K562 (cell line): ENCODE data around the gene VGLL2. TPM values are rescaled to one million over a fixed set of nuclear protein-coding genes. Genes with fewer than 3 reads are reported as not detected.

Experiments used
- ATAC-seq: fragments of 200-7000 bp; cut with Tn5 transposase; 3 replicates; pipeline ENCODE4 v1.9.1; 2020; ENCODE audit warnings: moderate library complexity
- BruUV-seq: library from RNA; stranded (reverse); fragments of 400-500 nt; replicated peaks from 2 replicates; lab custom pipeline; 2021; lab: Mats Ljungman, UMichigan
- CTCF ChIA-PET: fragments of 300-600 bp; formaldehyde crosslinking; extraction: SDS; loops from one replicate; lab custom pipeline; 2021; ENCODE audit warnings: low intra/inter-chr PET ratio; lab: Yijun Ruan, JAX
- POLR2A ChIA-PET: fragments of 300-600, 350-650 bp; sonication (Branson Sonifier 250); formaldehyde crosslinking; extraction: SDS; loops from one replicate; lab custom pipeline; 2021; ENCODE audit warnings: antibody characterized with exemption, inconsistent platforms; lab: Yijun Ruan, JAX
- DNase-seq, 4 experiments: peaks; one replicate each; pipeline versions ENCODE4 v3.0.0 to v3.0.0-alpha.2; 2011 to 2018; ENCODE audit warnings: low spot score in 3 of 4, mixed read lengths in 3 of 4; ENCODE audit errors: extremely low read depth in 1 of 4
- FAIRE-seq: peaks from 2 replicates; lab custom pipeline; 2011; peaks lifted over from hg19 to GRCh38; lab: Jason Lieb, UNC
- H2AFZ ChIP-seq: 2 replicates; pipeline ENCODE4 v1.6.0; 2011; ENCODE audit warnings: low read depth, low read length, control low read depth, inconsistent platforms
- H3K27ac ChIP-seq: fragments of 200-600 bp; 3 replicates; pipeline ENCODE4 v1.8.0; 2011; ENCODE audit warnings: low read depth, mild to moderate bottlenecking, control low read depth, inconsistent platforms, low read length, moderate library complexity, mixed read lengths; ENCODE audit errors: extremely low read depth
- H3K27me3 ChIP-seq, 2 experiments: fragments of 300-600 bp in 1 of 2; 2 replicates in 1 of 2; 3 replicates in 1 of 2; pipeline versions ENCODE4 v1.6.0 to v1.8.0; 2011; ENCODE audit warnings: inconsistent platforms in 2 of 2, low read length in 2 of 2, mild to moderate bottlenecking in 1 of 2, mixed read lengths in 1 of 2, moderate library complexity in 1 of 2; ENCODE audit not compliant: control insufficient read depth in 2 of 2, insufficient read depth in 2 of 2
- H3K36me3 ChIP-seq: fragments of 300-600 bp; 3 replicates; pipeline ENCODE4 v1.8.0; 2011; ENCODE audit warnings: mild to moderate bottlenecking, low read length, inconsistent platforms; ENCODE audit not compliant: control insufficient read depth, insufficient read depth
- H3K4me1 ChIP-seq, 2 experiments: fragments of 200-600 bp in 1 of 2; replicated peaks in 1 of 2; 2 replicates in 1 of 2; 3 replicates in 1 of 2; pipeline versions ENCODE4 v1.5.1 to v1.8.0; 2011; ENCODE audit warnings: inconsistent platforms in 2 of 2, low read length in 2 of 2, mild to moderate bottlenecking in 1 of 2, mixed read lengths in 1 of 2, moderate library complexity in 1 of 2; ENCODE audit not compliant: control insufficient read depth in 2 of 2, insufficient read depth in 2 of 2
- H3K4me2 ChIP-seq: 2 replicates; pipeline ENCODE4 v1.6.1; 2011; ENCODE audit warnings: low read length, control low read depth, inconsistent platforms, mixed read lengths; ENCODE audit not compliant: insufficient read depth
- H3K4me3 ChIP-seq: fragments of 200-600 bp; sonication (generic), shearing (Covaris generic); 2 replicates; pipeline ENCODE4 v1.5.1; 2016; ENCODE audit warnings: control low read depth, inconsistent platforms
- H3K79me2 ChIP-seq: fragments of 200-600 bp; 3 replicates; pipeline ENCODE4 v1.8.0; 2011; ENCODE audit warnings: low read length, inconsistent platforms; ENCODE audit not compliant: control insufficient read depth, insufficient read depth
- H3K9ac ChIP-seq, 2 experiments: 2 replicates each; pipeline versions ENCODE4 v1.6.0 to v1.6.1; 2011; ENCODE audit warnings: low read depth in 2 of 2, low read length in 2 of 2, control low read depth in 1 of 2, inconsistent platforms in 1 of 2, mild to moderate bottlenecking in 1 of 2, mixed read lengths in 1 of 2; ENCODE audit not compliant: insufficient read depth in 1 of 2
- H3K9me1 ChIP-seq: one replicate; pipeline ENCODE4 v1.6.0; 2011; ENCODE audit warnings: inconsistent platforms, mild to moderate bottlenecking, low read length, moderate library complexity; ENCODE audit not compliant: control insufficient read depth, insufficient read depth
- H3K9me3 ChIP-seq: replicated peaks from 2 replicates; pipeline ENCODE4 v1.5.1; 2011; ENCODE audit warnings: low read depth, low read length, inconsistent platforms; ENCODE audit not compliant: control insufficient read depth, insufficient read depth
- H4K20me1 ChIP-seq: replicated peaks from 2 replicates; pipeline ENCODE4 v1.6.1; 2011; ENCODE audit warnings: low read length, inconsistent platforms, mixed read lengths; ENCODE audit not compliant: control insufficient read depth, insufficient read depth
- CAMTA2 ChIP-seq: fragments of 250-450 bp; sonication (Bioruptor Pico); conservative IDR thresholded peaks from 2 replicates; pipeline ENCODE4 v1.5.1; 2022
- FOSL1 ChIP-seq: fragments of 200-800 bp; sonication (Bioruptor generic); conservative IDR thresholded peaks from 2 replicates; pipeline ENCODE4 v1.6.1; 2016; ENCODE audit warnings: missing genetic modification characterization, missing compliant biosample characterization
- GATAD2B ChIP-seq: fragments of 450-650 bp; IDR thresholded peaks from 2 replicates; pipeline ENCODE4 v1.6.1; 2017; ENCODE audit warnings: mild to moderate bottlenecking, borderline replicate concordance
- KAT8 ChIP-seq: fragments of 450-650 bp; IDR thresholded peaks from 2 replicates; pipeline ENCODE4 v1.6.1; 2016; ENCODE audit warnings: low read depth, mild to moderate bottlenecking
- KDM2B ChIP-seq: fragments of 250-450 bp; sonication (Bioruptor Pico); IDR thresholded peaks from 2 replicates; pipeline ENCODE4 v1.8.0; 2021; ENCODE audit warnings: mild to moderate bottlenecking, moderate library complexity
- RBM17 ChIP-seq: fragments of 200-400 bp; formaldehyde crosslinking; IDR thresholded peaks from 2 replicates; pipeline ENCODE4 v1.6.1; 2017; ENCODE audit warnings: low read depth, mild to moderate bottlenecking, low read length, borderline replicate concordance
- SMAD1 ChIP-seq: fragments of 150-350 bp; IDR thresholded peaks from 2 replicates; pipeline ENCODE4 v1.6.1; 2014; ENCODE audit warnings: low read length, low read depth; ENCODE audit not compliant: partially characterized antibody
- SMC3 ChIP-seq: conservative IDR thresholded peaks from 2 replicates; pipeline ENCODE4 v1.6.1; 2011; ENCODE audit warnings: low read depth, low read length, improper control_type of control experiment; ENCODE audit not compliant: insufficient read depth
- ZNF707 ChIP-seq: fragments of 250-450 bp; sonication (Bioruptor Pico); conservative IDR thresholded peaks from 2 replicates; pipeline ENCODE4 v1.8.0; 2022; ENCODE audit warnings: inconsistent platforms, mild to moderate bottlenecking, moderate library complexity
- WGBS: fragments of 100-300 bp; shearing (Covaris generic); methylation state at CpG from one replicate; pipeline ENCODE4 v1.1.6; 2016; ENCODE audit warnings: low coverage, mixed read lengths; ENCODE audit not compliant: insufficient coverage; ENCODE audit errors: missing lambda C conversion rate; 5-methylcytosine and 5-hydroxymethylcytosine counted together
- in situ Hi-C: fragments of 300-500 bp; cut with MboI; formaldehyde crosslinking; loops from 4 replicates; pipeline ENCODE4 v1.15.0; 2018; ENCODE audit warnings: inconsistent platforms, mixed read lengths
- intact Hi-C: fragments of 100-400 bp; cut with micrococcal nuclease; formaldehyde crosslinking; loops from 2 replicates; pipeline ENCODE4 v1.14.2; 2022
- polyA plus RNA-seq, 8 experiments: library from polyadenylated mRNA; depleted of rRNA in 4 of 8; stranded (reverse) in 5 of 8; unstranded in 3 of 8; fragments of >200 nt; fragmentation: Nextera tagmentation in 2 of 8; fragmentation: Illumina TruSeq in 1 of 8; extraction: Ambion mirVana in 2 of 8; extraction: Trizol in 1 of 8; gene quantifications; 2 replicates each; pipeline versions ENCODE4 v1.2.1 to v1.2.3, GENCODE V29; 2011 to 2014; ENCODE audit warnings: inconsistent platforms in 1 of 8, missing spikeins in 1 of 8
- total RNA-seq, 7 experiments: library from RNA; depleted of rRNA in 6 of 7; stranded (reverse); fragments of >200 nt in 6 of 7; fragmentation: Illumina TruSeq in 2 of 7; extraction: Trizol in 2 of 7; gene quantifications; 2 replicates each; pipeline versions ENCODE4 v1.2.1 to v1.2.3, GENCODE V29; 2011 to 2021; ENCODE audit warnings: low replicate concordance in 1 of 7

The VGLL2 gene
- total and polyA plus RNA-seq, 9 of the 15 experiments (the other 6 are each of a cell fraction or from before 2014, with no cell fraction given): not detected

- POLR2A ChIA-PET: interaction anchor here (0.6 kb wide), 1 partner anchor 17 kb away, joined by 3 read pairs; no protein-coding TSS in a partner anchor
- H3K4me1 ChIP-seq: no peaks in the 10 kb centered on the region
- no peaks in the 10 kb centered on the region for H3K79me2 ChIP-seq
- FAIRE-seq: no peak
- no peak overlapping the region for H3K27ac ChIP-seq
- CTCF ChIA-PET: no interaction called here
- no peaks in the 10 kb centered on the region for H3K27me3 ChIP-seq
- H3K9me3 ChIP-seq: no peaks in the 10 kb centered on the region
- no TSS peak for BruUV-seq
- TF ChIP-seq RBM17: no peak
- no peak for TF ChIP-seq FOSL1 (tag)
- TF ChIP-seq KDM2B (CRISPR knock-in tag): no peak
- no peak for TF ChIP-seq KAT8
- no peak for TF ChIP-seq GATAD2B
- no peaks in the 10 kb centered on the region for H3K36me3 ChIP-seq
- no peak overlapping the region for H2AFZ ChIP-seq
- no peak for DNase-seq
- no peak overlapping the region for H3K9ac ChIP-seq
- no peak overlapping the region for H3K4me2 ChIP-seq
- 0% methylated on average over 3 of the region's 3 CpGs for WGBS
- intact Hi-C loops (no loop called here), in situ Hi-C loops (no loop called here)
- no peak overlapping the region for H3K4me3 ChIP-seq
- H4K20me1 ChIP-seq: no peaks in the 10 kb centered on the region
- ATAC-seq: no peak
- no peaks in the 10 kb centered on the region for H3K9me1 ChIP-seq
These were observed 42.3 kb downstream of the VGLL2 start for GRCh38 chr6:117307655-117308054.

GRCh38 chr6:117309069-117309468 is 43.7 kb downstream of the VGLL2 start:
- POLR2A ChIA-PET: no interaction called here
- Histone ChIP-seq H4K20me1 (no peaks in the 10 kb centered on the region), H3K4me3 (no peak overlapping the region), H3K27me3 (no peaks in the 10 kb centered on the region), H2AFZ (no peak overlapping the region), H3K9ac (no peak overlapping the region), H3K4me1 (no peaks in the 10 kb centered on the region), H3K4me2 (no peak overlapping the region), H3K36me3 (no peaks in the 10 kb centered on the region), H3K27ac (no peak overlapping the region), H3K79me2 (no peaks in the 10 kb centered on the region), H3K9me3 (no peaks in the 10 kb centered on the region), H3K9me1 (no peaks in the 10 kb centered on the region)
- CTCF ChIA-PET: no interaction called here
- WGBS: 2% methylated on average over 3 of the region's 3 CpGs
- no TSS peak for BruUV-seq
- TF ChIP-seq SMC3: no peak
- no peak for TF ChIP-seq CAMTA2
- TF ChIP-seq SMAD1: no peak
- TF ChIP-seq ZNF707: no peak
- no peak for FAIRE-seq
- no peak for ATAC-seq
- intact Hi-C loops (no loop called here), in situ Hi-C loops (no loop called here)
- DNase-seq: no peak
